ENCODE measurements around the gene ACAN. TPM values are rescaled to one million over a fixed set of nuclear protein-coding genes. Genes with fewer than 3 reads are reported as not detected.

ACAN gene
- total and polyA plus RNA-seq, 9 of the 15 experiments (the other 6 are each of a cell fraction or from before 2014, with no cell fraction given): not detected

DNA sequence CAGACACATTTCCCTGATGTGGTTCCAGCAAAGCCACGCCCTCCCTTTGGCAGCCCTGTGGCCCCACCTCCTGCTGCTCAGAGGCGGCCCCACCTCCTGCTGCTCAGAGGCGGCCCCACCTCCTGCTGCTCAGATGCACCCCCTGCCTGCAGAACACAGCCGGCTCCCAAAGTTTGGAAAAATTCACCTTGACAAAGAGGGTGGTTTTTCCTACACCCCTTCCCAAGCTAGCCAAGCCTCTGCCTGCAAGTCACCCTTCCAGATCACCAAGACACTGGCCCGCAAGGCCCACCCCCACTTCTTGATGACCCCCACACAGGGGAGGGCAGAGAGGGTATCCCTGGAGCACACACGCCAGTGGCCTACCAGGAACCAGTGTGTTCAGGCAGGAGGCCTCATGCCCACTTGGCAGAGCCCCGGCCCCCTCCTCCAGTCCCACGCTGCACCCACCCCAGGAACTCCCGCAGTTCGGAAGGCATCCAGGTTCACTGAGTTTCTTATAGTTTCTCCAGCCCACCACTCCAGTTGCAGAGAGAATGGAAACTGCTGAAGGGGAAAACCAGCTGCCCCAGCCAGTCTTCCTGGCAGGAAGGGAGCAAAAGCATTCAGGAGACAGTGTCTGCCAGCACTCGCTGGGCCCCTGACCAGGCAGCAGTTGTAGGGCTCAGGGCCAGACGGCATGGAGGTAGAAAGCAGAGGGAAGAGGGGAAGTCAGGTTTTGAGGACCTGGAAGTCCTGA, 94.4 kb downstream of the ACAN start (continued):
- TF ChIP-seq, protein P1, sequence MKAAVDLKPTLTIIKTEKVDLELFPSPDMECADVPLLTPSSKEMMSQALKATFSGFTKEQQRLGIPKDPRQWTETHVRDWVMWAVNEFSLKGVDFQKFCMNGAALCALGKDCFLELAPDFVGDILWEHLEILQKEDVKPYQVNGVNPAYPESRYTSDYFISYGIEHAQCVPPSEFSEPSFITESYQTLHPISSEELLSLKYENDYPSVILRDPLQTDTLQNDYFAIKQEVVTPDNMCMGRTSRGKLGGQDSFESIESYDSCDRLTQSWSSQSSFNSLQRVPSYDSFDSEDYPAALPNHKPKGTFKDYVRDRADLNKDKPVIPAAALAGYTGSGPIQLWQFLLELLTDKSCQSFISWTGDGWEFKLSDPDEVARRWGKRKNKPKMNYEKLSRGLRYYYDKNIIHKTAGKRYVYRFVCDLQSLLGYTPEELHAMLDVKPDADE (conservative IDR thresholded peaks at IDR 0.05; ENCODE audit: control insufficient read depth, low read depth, low read length): no peak
- TF ChIP-seq ZNF77 (CRISPR knock-in tag; IDR thresholded peaks at IDR 0.05): no peak
- no peak for TF ChIP-seq ZNF408 (CRISPR knock-in tag; IDR thresholded peaks at IDR 0.05; ENCODE audit: low read depth)
- no peak for TF ChIP-seq IRF1 (CRISPR knock-in tag; IDR thresholded peaks at IDR 0.05; ENCODE audit: borderline replicate concordance)
- no peak for TF ChIP-seq POLR2B (IDR thresholded peaks at IDR 0.05; ENCODE audit: low read depth, partially characterized antibody)
- no peak for TF ChIP-seq PTRF (tag; IDR thresholded peaks at IDR 0.05)
- no peak for TF ChIP-seq PYGO2 (tag; IDR thresholded peaks at IDR 0.05)
- no peak for TF ChIP-seq ZNF592 (IDR thresholded peaks at IDR 0.05)
- TF ChIP-seq SMAD2 (IDR thresholded peaks at IDR 0.05; ENCODE audit: low read depth, low read length): no peak
- peak; percentile 63 for TF ChIP-seq POLR2G (IDR thresholded peaks at IDR 0.05; ENCODE audit: low read depth, low read length)
- no peak for TF ChIP-seq PHB (CRISPR knock-in tag; IDR thresholded peaks at IDR 0.05)
- TF ChIP-seq E2F4 (CRISPR knock-in tag; IDR thresholded peaks at IDR 0.05; ENCODE audit: low read depth): no peak
- TF ChIP-seq ZNF512 (tag; IDR thresholded peaks at IDR 0.05): no peak
- peak; percentile 36; the same call in 1 of the 2 replicates for TF ChIP-seq RBFOX2 (IDR thresholded peaks at IDR 0.05; ENCODE audit: low read depth, low read length)

All from K562 (cell line).